GM12878 (cell line): ENCODE results near the gene QRFP. TPM values are rescaled to one million over a fixed set of nuclear protein-coding genes. Genes with fewer than 3 reads are reported as not detected.

Experiments used
- CHD2 ChIP-seq: IDR thresholded peaks from 2 replicates; pipeline ENCODE4 v1.6.1; 2011; ENCODE audit warnings: low read depth, low read length, improper control_type of control experiment, borderline replicate concordance
- CREM ChIP-seq: IDR thresholded peaks from 2 replicates; pipeline ENCODE4 v1.6.1; 2014; ENCODE audit warnings: antibody characterized with exemption, low read depth
- CTCF ChIP-seq, 3 experiments: IDR thresholded peaks in 2 of 3; conservative IDR thresholded peaks in 1 of 3; 2 replicates each; pipeline ENCODE4 v1.5.1; 2011; ENCODE audit warnings: low read depth in 3 of 3, low read length in 3 of 3, mild to moderate bottlenecking in 3 of 3, control low read depth in 2 of 3, moderate library complexity in 2 of 3, inconsistent platforms in 1 of 3, mixed read lengths in 1 of 3; ENCODE audit not compliant: control insufficient read depth in 2 of 3, insufficient read depth in 1 of 3; ENCODE audit errors: extremely low read depth in 1 of 3
- EP300 ChIP-seq, 2 experiments: fragments of 150-350 bp in 1 of 2; IDR thresholded peaks; 2 replicates each; pipeline ENCODE4 v1.6.1; 2011 to 2012; ENCODE audit warnings: low read depth in 2 of 2, low read length in 2 of 2, borderline replicate concordance in 1 of 2, improper control_type of control experiment in 1 of 2, inconsistent platforms in 1 of 2; ENCODE audit not compliant: control insufficient read depth in 1 of 2
- ESRRA ChIP-seq: IDR thresholded peaks from 2 replicates; pipeline ENCODE4 v1.6.1; 2012; ENCODE audit warnings: mild to moderate bottlenecking, low read length, improper control_type of control experiment
- HDAC2 ChIP-seq: fragments of 200-600 bp; sonication (generic); IDR thresholded peaks from 2 replicates; pipeline ENCODE4 v1.6.1; 2017
- JUNB ChIP-seq: IDR thresholded peaks from 2 replicates; pipeline ENCODE4 v1.6.1; 2016; ENCODE audit warnings: antibody characterized with exemption, mild to moderate bottlenecking
- MEF2B ChIP-seq: fragments of 450-650 bp; IDR thresholded peaks from 2 replicates; pipeline ENCODE4 v1.6.1; 2018; ENCODE audit warnings: mild to moderate bottlenecking, moderate library complexity; ENCODE audit not compliant: partially characterized antibody, poor library complexity, severe bottlenecking
- MTA2 ChIP-seq: fragments of 450-650 bp; IDR thresholded peaks from 2 replicates; pipeline ENCODE4 v1.6.1; 2016; ENCODE audit warnings: low read depth, mild to moderate bottlenecking, moderate library complexity
- MTA3 ChIP-seq: IDR thresholded peaks from 2 replicates; pipeline ENCODE4 v1.6.1; 2012; ENCODE audit warnings: low read length, inconsistent platforms, borderline replicate concordance
- NFXL1 ChIP-seq: fragments of 450-650 bp; IDR thresholded peaks from 2 replicates; pipeline ENCODE4 v1.6.1; 2017; ENCODE audit warnings: antibody characterized with exemption, mild to moderate bottlenecking, borderline replicate concordance
- NR2F1 ChIP-seq: fragments of 450-650 bp; conservative IDR thresholded peaks from 2 replicates; pipeline ENCODE4 v1.6.1; 2017; ENCODE audit warnings: mild to moderate bottlenecking
- PAX8 ChIP-seq: fragments of 450-650 bp; IDR thresholded peaks from 2 replicates; pipeline ENCODE4 v1.6.1; 2017; ENCODE audit warnings: mild to moderate bottlenecking, moderate library complexity
- PML ChIP-seq: IDR thresholded peaks from 2 replicates; pipeline ENCODE4 v1.6.1; 2012; ENCODE audit warnings: low read length, inconsistent platforms
- POLR2A ChIP-seq: IDR thresholded peaks from 2 replicates; pipeline ENCODE4 v1.6.1; 2011; ENCODE audit warnings: low read depth, mild to moderate bottlenecking, low read length
- PRDM15 ChIP-seq: fragments of 450-650 bp; formaldehyde crosslinking; IDR thresholded peaks from 2 replicates; pipeline ENCODE4 v1.4.0; 2020; ENCODE audit warnings: mild to moderate bottlenecking, moderate library complexity
- RCOR1 ChIP-seq: conservative IDR thresholded peaks from 2 replicates; pipeline ENCODE4 v1.6.1; 2012; ENCODE audit warnings: low read depth, low read length, improper control_type of control experiment
- RFX5 ChIP-seq: IDR thresholded peaks from 2 replicates; pipeline ENCODE4 v1.6.1; 2011; ENCODE audit warnings: low read depth, low read length, improper control_type of control experiment
- SIN3A ChIP-seq: IDR thresholded peaks from 2 replicates; pipeline ENCODE4 v1.6.1; 2012; ENCODE audit warnings: low read depth, low read length, improper control_type of control experiment
- SIX5 ChIP-seq: IDR thresholded peaks from 2 replicates; pipeline ENCODE4 v1.6.1; 2011; ENCODE audit warnings: mild to moderate bottlenecking, low read depth, low read length, moderate library complexity; ENCODE audit not compliant: severe bottlenecking
- SMAD1 ChIP-seq: fragments of 450-650 bp; IDR thresholded peaks from 2 replicates; pipeline ENCODE4 v1.6.1; 2018; ENCODE audit warnings: mild to moderate bottlenecking, low read depth; ENCODE audit not compliant: partially characterized antibody
- SMC3 ChIP-seq: IDR thresholded peaks from 2 replicates; pipeline ENCODE4 v1.6.1; 2011; ENCODE audit warnings: low read length, improper control_type of control experiment, borderline replicate concordance
- USF1 ChIP-seq: IDR thresholded peaks from 2 replicates; pipeline ENCODE4 v1.6.1; 2011; ENCODE audit warnings: borderline replicate concordance, low read depth, mild to moderate bottlenecking, moderate library complexity, mixed read lengths, low read length; ENCODE audit not compliant: insufficient read depth; ENCODE audit errors: extremely low read length
- ZNF274 ChIP-seq: IDR thresholded peaks from one replicate; pipeline ENCODE4 v1.8.0; 2011; ENCODE audit not compliant: insufficient read length, insufficient read depth
- ZNF622 ChIP-seq: fragments of 450-650 bp; IDR thresholded peaks from 2 replicates; pipeline ENCODE4 v1.6.1; 2017; ENCODE audit warnings: mild to moderate bottlenecking, inconsistent platforms
- polyA plus RNA-seq, 11 experiments: library from polyadenylated mRNA; depleted of rRNA in 4 of 11; unstranded in 6 of 11; stranded (reverse) in 5 of 11; fragments of >200 nt; fragmentation: Nextera tagmentation in 4 of 11; fragmentation: Illumina TruSeq in 1 of 11; extraction: Ambion mirVana in 4 of 11; extraction: Trizol in 1 of 11; gene quantifications; 1 replicate in 1 of 11; 2 replicates in 10 of 11; pipeline versions ENCODE4 v1.2.1 to v1.2.3, GENCODE V29; 2011 to 2016; ENCODE audit warnings: inconsistent platforms in 2 of 11, missing spikeins in 2 of 11, low read depth in 1 of 11
- total RNA-seq, 4 experiments: library from RNA; depleted of rRNA in 3 of 4; stranded (reverse); fragments of >200 nt in 3 of 4; fragmentation: Illumina TruSeq in 1 of 4; extraction: Trizol in 1 of 4; gene quantifications; 2 replicates each; pipeline versions ENCODE4 v1.2.1 to v1.2.3, GENCODE V29; 2013 to 2021

Gene QRFP
- total and polyA plus RNA-seq, 10 of the 15 experiments (the other 5 are each of a cell fraction or from before 2014, with no cell fraction given): not detected

GRCh38 chr9:130931508-130932254, 35.1 kb upstream of the QRFP start (continued):
- TF ChIP-seq HDAC2 (no peak), CREM (no peak), RCOR1 (no peak), SIN3A (no peak), PRDM15 (no peak), SIX5 (no peak), EP300 (IDR thresholded peaks at IDR 0.05; ENCODE audit: borderline replicate concordance in 1 of 2, control insufficient read depth in 1 of 2, low read depth in 2 of 2, low read length in 2 of 2) (peak in 1 of 2 experiments; percentile 50; a peak in 1 of 4 replicates), ESRRA (no peak), MTA3 (no peak), PAX8 (no peak), USF1 (no peak), PML (no peak), NFXL1 (peak; percentile 88), JUNB (no peak), POLR2A (no peak), ZNF274 (no peak), NR2F1 (peak; percentile 39), SMC3 (no peak), SMAD1 (peak; percentile 97), RFX5 (no peak), MEF2B (peak; percentile 85), CHD2 (no peak), MTA2 (peak; percentile 74), CTCF (IDR thresholded peaks at IDR 0.05 in 2 of 3, conservative IDR thresholded peaks at IDR 0.05 in 1 of 3; ENCODE audit: control insufficient read depth in 2 of 3, extremely low read depth in 1 of 3, insufficient read depth in 1 of 3, low read depth in 3 of 3, low read length in 3 of 3) (no peak), ZNF622 (no peak)
